K562 (cell line): ENCODE measurements around the gene NUCKS1. TPM values are rescaled to one million over a fixed set of nuclear protein-coding genes. Genes with fewer than 3 reads are reported as not detected.

Experiments used
- CC2D1A ChIP-seq: fragments of 450-650 bp; IDR thresholded peaks from 2 replicates; pipeline ENCODE4 v1.6.1; 2017; ENCODE audit warnings: mild to moderate bottlenecking
- E2F8 ChIP-seq: fragments of 450-650 bp; IDR thresholded peaks from 2 replicates; pipeline ENCODE4 v1.7.1; 2018; ENCODE audit warnings: mild to moderate bottlenecking, low read depth; ENCODE audit not compliant: partially characterized antibody
- SMAD3 ChIP-seq: fragments of 450-650 bp; formaldehyde crosslinking; conservative IDR thresholded peaks from 2 replicates; pipeline ENCODE4 v1.4.0; 2020; ENCODE audit warnings: mild to moderate bottlenecking
- ZNF407 ChIP-seq: fragments of 450-650 bp; IDR thresholded peaks from 2 replicates; pipeline ENCODE4 v1.6.1; 2016; ENCODE audit warnings: low read depth
- ZNF518B ChIP-seq: fragments of 250-450 bp; sonication (Bioruptor Pico); IDR thresholded peaks from 2 replicates; pipeline ENCODE4 v1.5.0; 2021; ENCODE audit warnings: mild to moderate bottlenecking, moderate library complexity
- ZNF592 ChIP-seq: fragments of 450-650 bp; IDR thresholded peaks from 2 replicates; pipeline ENCODE4 v1.6.1; 2017; ENCODE audit warnings: antibody characterized with exemption, mild to moderate bottlenecking
- polyA plus RNA-seq, 8 experiments: library from polyadenylated mRNA; depleted of rRNA in 4 of 8; stranded (reverse) in 5 of 8; unstranded in 3 of 8; fragments of >200 nt; fragmentation: Nextera tagmentation in 2 of 8; fragmentation: Illumina TruSeq in 1 of 8; extraction: Ambion mirVana in 2 of 8; extraction: Trizol in 1 of 8; gene quantifications; 2 replicates each; pipeline versions ENCODE4 v1.2.1 to v1.2.3, GENCODE V29; 2011 to 2014; ENCODE audit warnings: inconsistent platforms in 1 of 8, missing spikeins in 1 of 8
- total RNA-seq, 7 experiments: library from RNA; depleted of rRNA in 6 of 7; stranded (reverse); fragments of >200 nt in 6 of 7; fragmentation: Illumina TruSeq in 2 of 7; extraction: Trizol in 2 of 7; gene quantifications; 2 replicates each; pipeline versions ENCODE4 v1.2.1 to v1.2.3, GENCODE V29; 2011 to 2021; ENCODE audit warnings: low replicate concordance in 1 of 7

Gene NUCKS1
- total and polyA plus RNA-seq, 9 of the 15 experiments (the other 6 are each of a cell fraction or from before 2014, with no cell fraction given), result 66.7 to 244 (median 149) TPM

GRCh38 chr1:205750138-205751035 is at the start of gene NUCKS1 (continued):
- TF ChIP-seq ZNF407, result peak; percentile 34; the same call in 1 of the 2 replicates
- TF ChIP-seq CC2D1A, result peak; percentile 79
- peak; percentile 94 for TF ChIP-seq ZNF592
- peak; percentile 68; the same call in 1 of the 2 replicates for TF ChIP-seq SMAD3
- TF ChIP-seq E2F8, result peak; percentile 93
- TF ChIP-seq ZNF518B (CRISPR knock-in tag), result no peak
